ENCODE measurements around the gene WDR76.
"Not testable (repeated sequence)": the region's sequence is repeated elsewhere in the genome, so short reads cannot be mapped to it uniquely, and the experiment has no call there.

Gene WDR76

DNA sequence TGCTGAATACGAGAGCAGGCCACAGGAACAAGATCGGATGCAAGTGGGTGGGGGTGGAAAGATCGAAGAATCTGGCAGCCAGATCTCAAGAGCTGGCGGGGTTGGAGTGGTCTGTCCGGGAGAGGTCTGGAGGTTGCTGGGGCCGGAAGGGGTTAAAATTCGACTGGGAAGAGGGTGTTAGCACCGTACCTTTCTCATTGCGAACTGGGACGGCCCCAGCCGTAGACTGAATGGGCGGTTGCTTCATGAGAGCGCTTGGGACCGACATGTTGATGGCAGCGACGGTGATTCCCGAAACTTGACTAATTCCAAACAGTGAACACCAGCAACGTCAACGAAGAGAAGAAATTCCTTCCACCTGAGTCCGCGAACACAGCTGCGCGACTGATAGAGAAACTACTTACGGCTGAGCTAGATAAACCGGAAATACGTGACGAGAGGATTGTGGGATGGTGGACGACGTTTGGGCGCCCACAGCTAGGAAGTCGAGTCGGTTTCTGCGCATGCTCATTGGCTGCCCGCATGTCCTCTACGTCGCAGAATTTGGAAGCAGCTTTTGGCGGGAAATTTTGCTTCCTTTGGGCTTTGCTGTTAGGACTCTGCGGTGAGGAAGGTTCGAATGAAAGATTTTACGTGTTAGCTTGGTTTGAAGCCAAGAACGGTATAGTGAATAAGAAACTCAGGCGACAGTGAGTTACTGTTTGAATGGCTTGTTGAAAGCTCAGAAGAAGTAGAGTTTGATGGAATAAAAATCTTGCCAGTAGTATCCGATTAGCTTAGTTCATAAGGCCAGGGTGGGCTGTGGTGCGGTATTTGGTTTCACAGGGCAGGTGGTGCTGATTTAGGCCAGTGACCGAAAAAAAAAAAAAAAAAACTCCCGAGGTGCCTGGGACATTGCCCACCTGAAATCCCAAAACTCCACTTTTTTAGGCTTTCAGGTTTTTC is 2.2 kb upstream of the WDR76 start, which contains the start of gene MFAP1:
Gene MFAP1, minus strand, starts transcription at position 389 of the 945 bp plus-strand sequence. Its CDS starts 121 bp downstream, at position 268.
- peak; percentile 95 for DNase-seq

DNA sequence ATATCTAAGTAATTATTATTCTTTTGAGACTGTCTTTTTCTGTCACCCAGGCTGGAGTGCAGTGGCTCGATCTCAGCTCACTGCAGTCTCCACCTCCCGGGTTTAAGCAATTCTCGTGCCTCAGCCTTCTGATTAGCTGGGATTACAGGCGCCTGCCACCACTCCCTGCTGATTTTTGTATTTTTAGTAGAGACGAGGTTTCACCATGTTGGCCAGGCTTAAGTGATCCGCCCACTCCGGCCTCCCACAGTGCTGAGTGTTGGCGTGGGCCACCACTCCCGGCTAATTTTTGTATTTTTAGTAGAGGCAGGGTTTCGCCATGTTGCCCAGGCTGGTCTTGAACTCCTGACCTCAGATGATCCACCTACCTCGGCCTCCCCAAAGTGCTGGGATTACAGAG is 1.5 kb upstream of the WDR76 start:
- DNase-seq: not testable (repeated sequence)

DNA sequence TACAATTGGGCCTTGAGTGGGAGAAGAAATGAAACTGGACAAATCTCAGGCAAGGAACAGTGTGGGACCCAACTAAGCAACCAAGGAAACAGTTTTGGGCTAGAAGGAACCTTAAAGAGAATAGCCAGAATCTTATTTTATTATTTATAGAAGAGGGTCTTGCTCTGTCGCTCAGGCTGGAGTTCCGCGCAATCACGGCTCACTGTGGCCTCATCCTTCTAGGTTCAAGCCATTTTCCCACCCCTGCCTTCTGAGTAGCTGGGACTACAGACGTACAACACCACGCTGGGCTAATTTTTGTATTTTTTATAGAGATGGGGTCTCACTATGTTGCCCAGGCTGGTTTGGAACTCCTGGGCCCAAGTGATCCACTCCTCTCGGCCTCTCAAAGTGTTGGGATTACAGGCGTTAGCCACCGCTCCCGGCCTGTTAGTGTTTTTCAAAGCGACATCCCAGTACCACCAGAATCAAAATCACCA is 734 bp upstream of the WDR76 start:
- no peak for DNase-seq

GRCh38 chr15:43828061-43828657 is 1.4 kb downstream of the WDR76 start:
- DNase-seq: peak; percentile 29

DNA sequence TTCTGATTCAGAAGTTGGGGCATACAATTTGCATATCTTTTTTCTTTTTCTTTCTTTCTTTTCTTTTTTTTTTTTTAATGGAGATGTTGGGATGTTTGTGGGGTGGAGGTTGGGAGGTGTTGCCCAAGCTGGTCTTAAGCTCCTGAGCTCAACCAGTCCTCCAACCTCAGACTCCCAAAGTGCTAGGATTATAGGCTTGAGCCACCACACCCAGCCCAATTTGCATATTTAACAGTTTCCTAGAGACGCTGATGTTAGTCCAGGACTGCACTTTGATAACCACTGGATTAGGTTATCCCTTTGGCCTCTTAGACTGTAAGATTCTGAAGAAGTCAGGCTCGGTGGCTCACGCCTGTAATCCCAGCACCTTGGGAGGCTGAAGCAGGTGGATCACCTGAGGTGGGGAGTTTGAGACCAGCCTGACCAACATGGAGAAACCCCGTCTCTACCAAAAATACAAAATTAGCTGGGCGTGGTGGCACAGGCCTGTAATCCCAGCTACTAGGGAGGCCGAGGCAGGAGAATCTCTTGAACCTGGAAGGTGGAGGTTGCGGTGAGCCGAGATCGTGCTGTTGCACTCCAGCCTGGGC is 3.2 kb downstream of the WDR76 start:
- DNase-seq: not testable (repeated sequence)

- DNase-seq: not testable (repeated sequence)
Measured at GRCh38 chr15:43830691-43831275, 4.0 kb downstream of the WDR76 start.

- DNase-seq: not testable (repeated sequence)
Measured at GRCh38 chr15:43831519-43832052, 4.8 kb downstream of the WDR76 start.

DNA sequence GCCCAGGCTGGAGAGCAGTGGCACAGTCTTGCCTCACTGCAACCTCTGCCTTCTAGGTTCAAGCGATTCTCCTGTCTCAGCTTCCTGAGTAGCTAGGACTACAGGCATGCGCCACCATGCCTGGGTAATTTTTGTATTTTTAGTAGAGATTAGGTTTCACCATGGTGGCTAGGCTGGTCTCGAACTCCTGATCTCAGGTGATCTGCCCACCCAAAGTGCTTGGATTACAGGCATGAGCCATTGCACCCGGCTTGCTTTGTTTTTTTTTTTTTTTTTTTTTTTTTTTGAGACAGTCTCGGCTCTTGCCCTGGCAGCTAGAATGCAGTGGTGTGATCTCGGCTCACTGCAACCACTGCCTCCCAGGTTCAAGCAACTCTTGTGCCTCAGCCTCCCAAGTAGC is 5.7 kb downstream of the WDR76 start:
- not testable (repeated sequence) for DNase-seq

DNA sequence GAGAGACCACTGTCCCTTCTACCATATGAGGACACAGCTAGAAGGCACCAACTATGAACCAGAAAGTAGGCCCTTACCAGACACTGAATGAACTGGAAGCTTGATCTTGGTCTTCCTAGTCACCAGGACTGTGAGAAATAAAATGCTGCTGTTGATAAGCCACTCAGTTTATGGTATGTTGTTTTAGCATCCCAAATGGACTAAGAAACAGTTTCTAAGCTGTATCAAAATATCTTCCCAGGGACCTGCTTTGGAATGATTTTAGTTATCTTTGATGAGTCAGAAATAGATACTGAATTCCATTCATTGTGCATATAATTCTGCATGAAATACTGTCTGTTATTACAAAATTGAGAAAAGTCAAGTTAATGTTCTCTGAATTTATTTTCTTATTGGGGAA is 18.6 kb downstream of the WDR76 start:
- no peak for DNase-seq

- no peak for DNase-seq
Measured at GRCh38 chr15:43851251-43851650, 24.4 kb downstream of the WDR76 start.

GRCh38 chr15:43852607-43853006 is 25.8 kb downstream of the WDR76 start:
- DNase-seq: no peak

DNA sequence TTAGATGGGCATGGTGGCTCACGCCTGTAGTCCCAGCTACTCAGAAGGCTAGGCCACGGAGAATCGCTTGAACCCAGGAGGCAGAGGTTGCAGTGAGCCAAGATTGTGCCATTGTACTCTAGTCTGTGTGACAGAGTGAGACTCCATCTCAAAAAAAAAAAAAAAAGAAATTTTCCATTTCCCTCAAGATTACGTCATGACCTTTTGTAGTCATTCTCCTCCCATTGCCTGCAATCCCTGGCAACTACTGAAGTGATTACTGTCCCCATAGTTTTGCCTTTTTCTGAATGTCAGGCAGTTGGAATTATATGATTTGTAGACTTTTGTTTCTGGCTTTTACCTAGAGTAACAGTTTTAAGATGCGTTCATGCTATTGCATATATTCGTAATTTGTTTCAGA is 28.0 kb downstream of the WDR76 start:
- no peak for DNase-seq

DNA sequence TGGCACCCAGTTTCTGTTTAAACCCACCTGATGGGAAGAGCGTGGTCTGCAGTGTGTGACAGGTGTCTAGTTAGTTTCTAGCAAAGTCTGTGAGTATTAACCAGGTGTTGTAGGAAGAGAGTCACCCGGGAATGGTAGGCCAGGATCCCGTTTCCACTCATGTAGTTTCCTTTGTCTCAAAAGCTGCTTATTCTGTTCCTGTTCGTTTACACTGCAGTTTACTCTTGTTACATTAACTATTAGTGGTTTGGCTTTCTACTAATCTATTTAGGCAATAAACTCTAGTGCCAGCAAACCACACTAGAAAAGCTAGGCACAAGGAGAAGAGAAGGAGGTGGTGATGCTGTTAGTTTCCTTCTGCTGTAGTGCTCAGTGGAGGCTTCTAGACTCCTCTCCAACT is 32.7 kb downstream of the WDR76 start:
- DNase-seq: no peak

GRCh38 chr15:43866636-43867035 is 39.8 kb downstream of the WDR76 start:
- DNase-seq: not testable (repeated sequence)

- no peak for DNase-seq
Measured at GRCh38 chr15:43867096-43867495, 40.3 kb downstream of the WDR76 start.

DNA sequence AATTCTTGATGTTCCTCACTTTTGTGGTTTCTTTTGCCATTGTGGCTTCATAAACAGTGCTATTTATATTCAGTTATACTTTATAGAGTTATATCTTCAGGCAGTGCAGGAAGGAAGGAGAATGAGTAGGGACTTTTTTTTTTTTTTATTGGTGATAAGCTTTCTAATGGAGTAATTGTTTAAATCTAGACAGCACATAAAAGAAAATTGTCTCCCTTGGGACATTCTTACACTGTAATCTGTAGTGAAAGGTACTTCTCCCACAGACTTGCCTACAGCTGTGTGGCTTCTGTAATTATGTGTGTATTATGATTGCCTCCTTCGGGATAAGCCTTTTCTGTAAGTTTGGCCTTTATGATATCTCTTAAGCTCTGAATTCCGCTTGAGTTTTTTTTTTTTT is 41.6 kb downstream of the WDR76 start:
- DNase-seq: no peak

- DNase-seq: no peak
Measured at GRCh38 chr15:43871835-43872234, 45.0 kb downstream of the WDR76 start.

DNA sequence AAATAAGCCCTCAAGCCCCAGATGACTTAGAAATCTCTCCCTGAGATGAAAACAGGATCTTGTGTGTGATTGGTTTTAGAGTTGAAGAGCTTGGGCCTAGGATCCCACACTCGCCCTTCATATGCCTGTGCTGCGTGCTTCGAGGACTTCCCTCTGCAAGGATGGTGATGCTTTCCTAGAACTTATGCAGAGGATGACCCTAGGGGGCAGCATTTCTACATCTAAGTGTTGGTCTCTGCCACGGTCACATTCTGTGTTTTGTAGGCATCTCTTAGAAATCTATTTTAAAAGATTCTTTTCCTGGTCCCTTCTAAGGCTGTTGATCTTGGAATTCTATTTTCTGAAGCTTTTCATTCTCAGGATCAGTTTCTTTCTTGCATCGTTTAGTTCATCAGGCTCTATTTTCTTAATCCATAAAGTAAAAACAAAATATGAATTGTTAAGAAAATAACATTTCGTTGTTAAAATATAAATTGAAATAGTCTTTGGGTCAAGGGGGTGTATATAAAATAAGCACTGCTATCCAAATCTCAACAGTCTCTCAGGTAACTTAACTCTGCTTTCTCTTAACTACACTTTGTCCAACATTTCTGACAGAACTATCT is 45.7 kb downstream of the WDR76 start:
- peak; percentile 21 for DNase-seq

DNA sequence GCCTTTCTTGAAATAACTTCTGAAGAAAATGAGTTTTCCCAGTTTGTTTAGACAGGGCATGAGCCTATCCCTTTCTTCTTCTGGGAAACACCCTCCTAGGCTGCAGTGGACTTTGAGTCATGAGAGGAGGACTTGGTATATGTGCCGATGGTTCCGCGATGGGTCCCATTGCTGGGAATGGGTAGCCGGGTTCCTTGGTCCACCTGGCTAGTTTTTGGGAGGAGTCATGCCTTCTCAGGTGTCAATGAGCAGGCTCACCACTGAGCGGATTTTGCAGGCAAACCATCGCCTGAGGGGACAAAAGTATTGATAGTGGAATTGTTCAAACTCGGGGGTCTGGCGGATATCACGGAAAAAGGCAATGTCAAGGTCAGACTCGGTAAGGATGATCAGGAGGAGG is 46.8 kb downstream of the WDR76 start:
- no peak for DNase-seq

GRCh38 chr15:43876872-43877271 is 50.1 kb downstream of the WDR76 start:
- DNase-seq: no peak

- DNase-seq: no peak
Measured at GRCh38 chr15:43877371-43877770, 50.6 kb downstream of the WDR76 start.

DNA sequence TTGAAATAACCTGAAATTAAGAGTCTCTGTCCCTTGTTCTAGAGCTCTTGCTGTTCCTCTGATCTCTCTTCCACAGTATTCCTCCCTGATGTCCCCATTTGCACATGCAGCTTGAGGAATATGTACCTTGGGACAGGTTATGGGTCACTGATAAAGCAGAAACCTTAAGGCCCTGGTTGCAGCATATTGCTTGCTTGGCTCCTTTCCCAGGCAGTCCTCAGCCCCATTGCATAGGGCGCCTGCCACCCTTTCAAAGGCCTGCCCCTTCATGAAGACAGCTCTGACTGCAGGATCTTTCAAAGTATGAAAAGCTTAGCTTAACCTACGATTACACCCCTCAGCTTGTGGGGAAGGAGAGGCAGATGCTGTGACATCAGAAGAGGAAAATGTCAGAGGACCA is 51.6 kb downstream of the WDR76 start:
- DNase-seq: no peak
